ENCODE results near the gene FARSB.

The FARSB gene

GRCh38 chr2:222663479-222663878 is 7.6 kb upstream of the FARSB start:
- no peak overlapping the region for H3K27ac ChIP-seq
- no peak for DNase-seq (ENCODE audit: low spot score)
- no peak overlapping the region for H3K4me3 ChIP-seq
- TF ChIP-seq, protein P1, sequence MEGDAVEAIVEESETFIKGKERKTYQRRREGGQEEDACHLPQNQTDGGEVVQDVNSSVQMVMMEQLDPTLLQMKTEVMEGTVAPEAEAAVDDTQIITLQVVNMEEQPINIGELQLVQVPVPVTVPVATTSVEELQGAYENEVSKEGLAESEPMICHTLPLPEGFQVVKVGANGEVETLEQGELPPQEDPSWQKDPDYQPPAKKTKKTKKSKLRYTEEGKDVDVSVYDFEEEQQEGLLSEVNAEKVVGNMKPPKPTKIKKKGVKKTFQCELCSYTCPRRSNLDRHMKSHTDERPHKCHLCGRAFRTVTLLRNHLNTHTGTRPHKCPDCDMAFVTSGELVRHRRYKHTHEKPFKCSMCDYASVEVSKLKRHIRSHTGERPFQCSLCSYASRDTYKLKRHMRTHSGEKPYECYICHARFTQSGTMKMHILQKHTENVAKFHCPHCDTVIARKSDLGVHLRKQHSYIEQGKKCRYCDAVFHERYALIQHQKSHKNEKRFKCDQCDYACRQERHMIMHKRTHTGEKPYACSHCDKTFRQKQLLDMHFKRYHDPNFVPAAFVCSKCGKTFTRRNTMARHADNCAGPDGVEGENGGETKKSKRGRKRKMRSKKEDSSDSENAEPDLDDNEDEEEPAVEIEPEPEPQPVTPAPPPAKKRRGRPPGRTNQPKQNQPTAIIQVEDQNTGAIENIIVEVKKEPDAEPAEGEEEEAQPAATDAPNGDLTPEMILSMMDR (IDR thresholded peaks at IDR 0.05), result no peak

GRCh38 chr2:222656526-222657446 is 894 bp upstream of the FARSB start:
- Histone ChIP-seq H3K4me3 (peak overlapping the region; percentile 80), H3K27ac (peak overlapping the region; percentile 67 to 80)
- TF ChIP-seq, protein P1 (IDR thresholded peaks at IDR 0.05), result no peak
- no peak for DNase-seq (ENCODE audit: low spot score)

DNA sequence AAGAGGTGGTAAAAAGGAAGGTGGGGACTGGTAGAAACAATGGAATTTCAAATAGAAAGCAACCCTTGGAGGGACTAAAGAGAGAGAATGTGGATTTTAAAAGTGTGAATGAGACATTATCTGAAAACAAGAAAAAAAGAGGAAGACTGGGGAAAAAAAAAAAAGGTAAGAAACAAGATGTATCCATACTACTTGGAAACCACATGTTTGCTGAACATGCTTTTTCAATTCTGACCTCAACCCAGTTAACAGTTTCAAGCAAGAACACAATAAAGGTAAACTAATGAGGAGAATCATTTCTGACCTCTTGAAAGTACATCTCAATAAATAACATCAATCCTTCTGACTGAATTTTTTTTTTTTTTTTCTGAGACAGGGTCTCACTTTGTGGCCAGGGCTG is 2.6 kb downstream of the FARSB start:
- no peak overlapping the region for H3K27ac ChIP-seq
- DNase-seq (ENCODE audit: low spot score), result no peak
- TF ChIP-seq, protein P1 (IDR thresholded peaks at IDR 0.05), result no peak
- H3K4me3 ChIP-seq, result no peak overlapping the region

DNA sequence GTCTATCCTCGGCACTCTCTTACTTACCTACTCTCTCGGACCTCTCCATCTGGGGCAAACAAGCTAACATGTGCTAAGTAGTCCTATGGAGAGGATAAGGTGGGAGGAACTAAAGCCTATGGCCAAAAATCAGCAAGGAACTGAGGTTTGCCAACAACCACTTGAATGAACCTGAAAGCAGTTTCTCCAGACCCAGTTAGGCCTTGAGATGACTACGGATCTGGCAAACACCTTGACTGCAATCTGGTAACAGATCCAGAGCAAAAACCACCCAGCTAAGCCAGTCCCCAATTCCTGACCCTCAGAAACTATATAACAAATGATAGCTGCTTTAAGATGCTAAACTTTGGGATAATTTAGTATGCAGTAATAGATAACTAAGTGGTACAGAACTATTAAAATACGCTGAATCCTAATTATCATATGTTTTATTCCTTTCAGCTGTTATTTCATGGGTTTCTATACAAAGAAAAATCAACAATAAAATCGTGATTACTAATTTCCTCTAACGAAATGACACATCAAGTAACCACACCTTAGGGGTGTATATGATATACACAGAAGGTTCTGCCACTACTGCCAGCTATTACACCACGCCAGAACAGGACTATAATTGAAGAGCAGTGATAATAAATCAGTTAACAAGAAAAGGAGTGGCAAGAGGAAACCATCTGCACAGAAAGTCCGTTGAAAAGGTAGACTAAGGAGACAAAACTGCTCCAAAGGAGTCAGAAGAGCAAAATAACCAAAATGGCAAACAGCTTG is 3.2 kb downstream of the FARSB start:
- H3K4me3 ChIP-seq, result no peak overlapping the region
- no peak for DNase-seq (ENCODE audit: low spot score)
- TF ChIP-seq, protein P1 (IDR thresholded peaks at IDR 0.05), result no peak
- no peak overlapping the region for H3K27ac ChIP-seq

DNA sequence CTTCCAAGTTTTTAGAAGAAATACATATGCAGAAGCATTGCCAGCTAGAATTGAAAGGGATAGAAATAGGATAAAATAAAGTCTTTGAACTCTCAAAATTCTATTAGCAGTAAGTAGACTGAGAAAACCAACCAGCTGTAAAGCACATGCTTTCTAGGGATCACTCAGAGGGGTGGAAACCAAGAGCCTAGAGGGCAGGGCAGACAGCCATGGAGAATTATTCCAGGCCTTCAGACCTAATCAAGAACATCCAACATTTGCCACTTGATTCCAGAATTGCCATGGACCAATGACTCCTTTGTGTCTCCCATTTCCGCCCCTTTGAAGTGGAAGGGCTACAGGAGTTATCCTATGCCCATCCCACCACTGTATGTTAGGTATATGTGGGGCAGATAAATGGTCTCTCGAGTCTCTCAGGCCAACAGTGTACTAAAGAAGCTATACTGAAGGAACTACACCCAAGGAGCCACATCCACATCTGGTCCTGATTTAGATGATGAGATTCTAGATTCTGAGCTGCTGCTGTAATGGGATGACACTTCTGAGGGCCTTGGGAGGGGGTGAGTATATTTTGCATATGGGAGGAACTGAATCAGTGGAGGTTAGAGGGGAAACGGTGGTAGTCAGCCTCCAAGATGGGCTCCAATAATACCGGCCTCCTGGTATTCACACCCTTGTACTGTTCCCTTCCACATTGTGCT is 4.0 kb downstream of the FARSB start:
- TF ChIP-seq, protein P1 (IDR thresholded peaks at IDR 0.05), result no peak
- no peak overlapping the region for H3K27ac ChIP-seq
- DNase-seq (ENCODE audit: low spot score), result no peak
- no peak overlapping the region for H3K4me3 ChIP-seq

DNA sequence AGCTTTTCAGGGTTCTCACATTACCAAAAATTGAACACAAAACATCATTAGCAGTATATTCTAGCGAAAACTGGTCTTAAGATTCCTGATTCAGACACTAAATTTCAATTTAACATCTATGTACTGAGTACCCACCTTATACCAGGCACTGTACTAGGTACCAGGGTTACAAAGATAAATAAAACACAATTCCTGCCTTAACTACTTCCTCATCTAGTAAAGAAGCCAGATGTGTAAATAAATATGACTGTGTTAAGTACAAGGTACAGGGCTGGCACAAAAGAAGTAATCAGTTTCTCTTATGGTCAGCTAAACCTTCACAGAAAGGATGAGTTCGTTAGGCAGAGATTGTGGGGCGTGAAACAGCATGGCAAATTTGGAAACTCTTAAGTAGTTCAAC is 6.1 kb downstream of the FARSB start:
- DNase-seq (ENCODE audit: low spot score), result no peak
- no peak overlapping the region for H3K4me3 ChIP-seq
- no peak overlapping the region for H3K27ac ChIP-seq
- TF ChIP-seq, protein P1 (IDR thresholded peaks at IDR 0.05), result no peak
